B cell (primary cell): ENCODE results near the gene RPP25L. TPM values are rescaled to one million over a fixed set of nuclear protein-coding genes. Genes with fewer than 3 reads are reported as not detected.

ENCODE experiments used
- ATAC-seq: fragments of 200-7000 bp; cut with Tn5 transposase; one replicate; pipeline ENCODE4 v1.10.0; 2021; ENCODE audit warnings: low read depth, mild to moderate bottlenecking, moderate number of reproducible peaks, moderate library complexity
- CTCF ChIA-PET: fragments of 350-600 bp; sonication (Branson Sonifier 250); formaldehyde crosslinking; loops from one replicate; lab custom pipeline; 2021; ENCODE audit warnings: antibody characterized with exemption, inconsistent platforms; lab: Charles Lee
- POLR2A ChIA-PET: fragments of 350-600 bp; sonication (Branson Sonifier 250); formaldehyde crosslinking; loops from one replicate; lab custom pipeline; 2021; ENCODE audit warnings: antibody characterized with exemption; lab: Charles Lee
- DNase-seq: peaks from one replicate; pipeline ENCODE4 v3.0.0; 2013
- H2AFZ ChIP-seq: 2 replicates; pipeline ENCODE4 v1.6.1; 2012; ENCODE audit warnings: mild to moderate bottlenecking, low read depth, low read length; ENCODE audit not compliant: insufficient read depth, poor library complexity, severe bottlenecking
- H3K27ac ChIP-seq, 2 donors: 1 replicate in 1 of 2; 2 replicates in 1 of 2; pipeline ENCODE4 v1.5.1; 2012 to 2013; ENCODE audit warnings: low read length in 2 of 2, mild to moderate bottlenecking in 2 of 2, moderate library complexity in 1 of 2
- H3K27me3 ChIP-seq, 4 experiments: fragments of 200-600 bp in 1 of 4; sonication (generic) in 1 of 4; replicated peaks in 1 of 4; 1 replicate in 2 of 4; 2 replicates in 2 of 4; pipeline versions ENCODE4 v1.6.1 to v1.7.0; 2013 to 2016; ENCODE audit warnings: low read length in 3 of 4, mild to moderate bottlenecking in 2 of 4, mixed read lengths in 1 of 4, moderate library complexity in 1 of 4; ENCODE audit not compliant: insufficient read depth in 4 of 4, control insufficient read depth in 3 of 4; ENCODE audit errors: control extremely low read depth in 1 of 4
- H3K36me3 ChIP-seq, 2 experiments: replicated peaks in 1 of 2; 1 replicate in 1 of 2; 2 replicates in 1 of 2; pipeline versions ENCODE4 v1.6.1 to v1.7.1; 2013; ENCODE audit warnings: low read length in 1 of 2; ENCODE audit not compliant: insufficient read depth in 2 of 2, control insufficient read depth in 1 of 2; ENCODE audit errors: control extremely low read depth in 1 of 2, extremely low read depth in 1 of 2
- H3K4me1 ChIP-seq, 2 donors: fragments of 200-600 bp in 1 of 2; sonication (generic) in 1 of 2; 1 replicate in 1 of 2; 2 replicates in 1 of 2; pipeline versions ENCODE4 v1.5.1 to v1.6.1; 2013 to 2017; ENCODE audit warnings: low read length in 2 of 2; ENCODE audit not compliant: control insufficient read depth in 2 of 2, insufficient read depth in 2 of 2
- H3K4me2 ChIP-seq: replicated peaks from 2 replicates; pipeline ENCODE3; 2012; ENCODE audit warnings: mild to moderate bottlenecking, low read depth, low read length; ENCODE audit not compliant: poor library complexity, severe bottlenecking
- H3K4me3 ChIP-seq, 5 experiments: fragments of 200-600 bp in 1 of 5; sonication (generic) in 1 of 5; 1 replicate in 3 of 5; 2 replicates in 2 of 5; pipeline versions ENCODE4 v1.5.1 to v1.7.0; 2011 to 2016; ENCODE audit warnings: low read length in 4 of 5, mild to moderate bottlenecking in 4 of 5, low read depth in 2 of 5, control low read depth in 1 of 5, moderate library complexity in 1 of 5; ENCODE audit not compliant: insufficient read depth in 1 of 5; ENCODE audit errors: control extremely low read depth in 1 of 5, extremely low read depth in 1 of 5
- H3K79me2 ChIP-seq: fragments of 200-600 bp; sonication (generic); one replicate; pipeline ENCODE4 v1.6.0; 2016; ENCODE audit warnings: low read length; ENCODE audit not compliant: control insufficient read depth, insufficient read depth
- H3K9ac ChIP-seq: fragments of 200-600 bp; sonication (generic); 2 replicates; pipeline ENCODE4 v1.6.1; 2017; ENCODE audit warnings: mild to moderate bottlenecking, low read length, moderate library complexity
- H3K9me3 ChIP-seq, 3 donors: one replicate each; pipeline versions ENCODE4 v1.6.1 to v1.7.1; 2013; ENCODE audit warnings: low read length in 2 of 3; ENCODE audit not compliant: control insufficient read depth in 2 of 3, insufficient read depth in 1 of 3; ENCODE audit errors: control extremely low read depth in 1 of 3
- H4K20me1 ChIP-seq: 2 replicates; pipeline ENCODE4 v1.6.0; 2012; ENCODE audit warnings: mild to moderate bottlenecking, low read length; ENCODE audit not compliant: insufficient read depth, control insufficient read depth, poor library complexity, severe bottlenecking
- H3K27ac Mint-ChIP-seq: one replicate; pipeline ENCODE4 v1.8.0; 2021; ENCODE audit warnings: mixed read lengths
- H3K27me3 Mint-ChIP-seq: one replicate; pipeline ENCODE4 v1.8.0; 2021; ENCODE audit warnings: mixed read lengths
- H3K4me1 Mint-ChIP-seq: one replicate; pipeline ENCODE4 v1.8.0; 2021; ENCODE audit warnings: mixed read lengths
- H3K4me3 Mint-ChIP-seq: one replicate; pipeline ENCODE4 v1.8.0; 2021; ENCODE audit warnings: mixed read lengths
- H3K9me3 Mint-ChIP-seq: one replicate; pipeline ENCODE4 v1.8.0; 2022; ENCODE audit warnings: mixed read lengths; ENCODE audit not compliant: insufficient read depth
- EZH2 ChIP-seq: IDR thresholded peaks from 2 replicates; pipeline ENCODE4 v1.6.1; 2012; ENCODE audit warnings: borderline replicate concordance, low read depth, mild to moderate bottlenecking, moderate library complexity, low read length; ENCODE audit not compliant: insufficient read depth, poor library complexity, severe bottlenecking
- WGBS: methylation state at CpG from one replicate; pipeline ENCODE4 v1.1.5; 2013; ENCODE audit warnings: missing lambda C conversion rate; ENCODE audit not compliant: insufficient coverage; 5-methylcytosine and 5-hydroxymethylcytosine counted together
- intact Hi-C: fragments of 100-400 bp; cut with micrococcal nuclease; formaldehyde crosslinking; loops from one replicate; pipeline ENCODE4 v1.10.0; 2022
- polyA plus RNA-seq: library from polyadenylated mRNA; depleted of rRNA; stranded (reverse); fragments of >200 nt; gene quantifications from 2 replicates; pipeline ENCODE4 v1.2.3, GENCODE V29; 2012
- total RNA-seq, 2 donors: library from RNA; stranded (reverse); fragments of 120-200 nt in 1 of 2; gene quantifications; 1 replicate in 1 of 2; 2 replicates in 1 of 2; pipeline versions ENCODE4 v1.2.3 to v1.2.4, GENCODE V29; 2013 to 2022
- TF ChIP-seq, protein P1 (sequence below): fragments of 200-600 bp; IDR thresholded peaks from one replicate; pipeline ENCODE4 v1.8.0; 2022; ENCODE audit warnings: antibody characterized with exemption, mild to moderate bottlenecking

Gene RPP25L
- total and polyA plus RNA-seq, 2 donors (not counting 1 experiment from before 2014, with no cell fraction given), result 20.2 to 27.0 TPM

DNA sequence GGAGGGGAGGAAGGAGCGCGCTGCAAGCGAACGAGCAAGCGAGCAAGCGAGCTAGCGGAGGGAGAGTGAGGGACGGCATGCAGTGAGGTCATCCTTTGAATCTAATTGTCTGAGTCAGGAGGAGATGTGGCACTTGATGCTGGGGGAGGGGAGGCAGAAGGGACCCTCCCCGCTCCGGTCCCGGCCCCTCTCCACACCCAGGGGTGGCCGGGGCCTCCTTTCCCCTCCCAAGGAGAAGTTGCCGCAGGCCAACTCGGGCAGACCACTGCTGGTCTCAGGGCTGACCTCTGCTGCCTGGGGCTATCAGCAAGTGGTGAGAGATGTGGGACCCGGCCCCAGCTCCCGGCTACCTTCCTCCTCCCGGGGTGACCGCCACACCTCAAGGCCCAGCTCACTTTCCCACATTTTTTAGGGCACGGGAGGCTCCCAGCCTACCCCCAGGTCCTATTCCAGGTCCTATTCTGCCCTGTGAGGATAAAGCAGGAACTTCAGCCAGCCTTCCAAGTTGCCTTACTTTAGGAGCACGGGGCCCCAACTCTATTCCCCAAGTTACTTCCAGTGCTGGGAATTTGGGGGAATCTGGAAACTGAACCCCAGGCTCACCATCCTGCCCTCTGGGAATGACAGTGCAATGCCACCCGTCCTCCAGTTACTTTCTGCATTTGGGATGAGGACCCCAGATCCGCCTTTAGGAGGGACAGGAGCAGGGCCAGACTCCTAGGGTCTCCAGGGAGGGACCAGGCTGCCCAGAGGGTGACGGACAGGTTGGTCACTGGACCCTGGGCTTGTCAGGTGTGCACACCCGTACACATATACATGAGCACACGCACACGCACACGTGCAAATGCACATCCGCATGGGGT lies 33.4 kb downstream of the RPP25L start:
- peaks cover 78% of the 10 kb centered on the region for H3K27me3 Mint-ChIP-seq
- H3K27ac Mint-ChIP-seq, result no peak overlapping the region
- H3K27ac ChIP-seq, result no peak overlapping the region
- POLR2A ChIA-PET, result no interaction called here
- H3K9me3 Mint-ChIP-seq, result no peaks in the 10 kb centered on the region
- H3K79me2 ChIP-seq, result no peaks in the 10 kb centered on the region
- TF ChIP-seq EZH2, result no peak
- TF ChIP-seq, protein P1, sequence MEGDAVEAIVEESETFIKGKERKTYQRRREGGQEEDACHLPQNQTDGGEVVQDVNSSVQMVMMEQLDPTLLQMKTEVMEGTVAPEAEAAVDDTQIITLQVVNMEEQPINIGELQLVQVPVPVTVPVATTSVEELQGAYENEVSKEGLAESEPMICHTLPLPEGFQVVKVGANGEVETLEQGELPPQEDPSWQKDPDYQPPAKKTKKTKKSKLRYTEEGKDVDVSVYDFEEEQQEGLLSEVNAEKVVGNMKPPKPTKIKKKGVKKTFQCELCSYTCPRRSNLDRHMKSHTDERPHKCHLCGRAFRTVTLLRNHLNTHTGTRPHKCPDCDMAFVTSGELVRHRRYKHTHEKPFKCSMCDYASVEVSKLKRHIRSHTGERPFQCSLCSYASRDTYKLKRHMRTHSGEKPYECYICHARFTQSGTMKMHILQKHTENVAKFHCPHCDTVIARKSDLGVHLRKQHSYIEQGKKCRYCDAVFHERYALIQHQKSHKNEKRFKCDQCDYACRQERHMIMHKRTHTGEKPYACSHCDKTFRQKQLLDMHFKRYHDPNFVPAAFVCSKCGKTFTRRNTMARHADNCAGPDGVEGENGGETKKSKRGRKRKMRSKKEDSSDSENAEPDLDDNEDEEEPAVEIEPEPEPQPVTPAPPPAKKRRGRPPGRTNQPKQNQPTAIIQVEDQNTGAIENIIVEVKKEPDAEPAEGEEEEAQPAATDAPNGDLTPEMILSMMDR, result no peak
- intact Hi-C loops, result no loop called here
- H3K4me3 Mint-ChIP-seq, result peak overlapping the region; percentile 54
- H3K4me1 ChIP-seq, result peaks cover 7 to 15% of the 10 kb centered on the region in 2 donors
- peak overlapping the region; percentile 63 for H3K4me2 ChIP-seq
- 10% methylated on average over 20 of the region's 28 CpGs for WGBS
- peaks cover 12% of the 10 kb centered on the region for H3K4me1 Mint-ChIP-seq
- DNase-seq (peak; percentile 38), ATAC-seq (no peak)
- peak overlapping the region; percentile 5 for H2AFZ ChIP-seq
- H3K4me3 ChIP-seq, result peak overlapping the region in 1 of 5 experiments; percentile 7
- peaks cover 0 to 12% (median 0%) of the 10 kb centered on the region in 3 donors for H3K9me3 ChIP-seq
- CTCF ChIA-PET, result interaction anchor here (1.7 kb wide), 1 partner anchor 13 kb away, joined by 5 read pairs; no protein-coding TSS in a partner anchor
- no peaks in the 10 kb centered on the region for H3K36me3 ChIP-seq
- peaks cover 0 to 81% (median 30%) of the 10 kb centered on the region in 4 experiments for H3K27me3 ChIP-seq
- H3K9ac ChIP-seq, result no peak overlapping the region
- no peaks in the 10 kb centered on the region for H4K20me1 ChIP-seq
